LNCAP (cell line): Measurements from ENCODE around the gene PNMA6F.

Experiments used
- TF ChIP-seq, protein P1 (sequence below): fragments of 450-650 bp; IDR thresholded peaks from 2 replicates; pipeline ENCODE4 v1.5.1; 2017; ENCODE audit warnings: mild to moderate bottlenecking

PNMA6F gene

DNA sequence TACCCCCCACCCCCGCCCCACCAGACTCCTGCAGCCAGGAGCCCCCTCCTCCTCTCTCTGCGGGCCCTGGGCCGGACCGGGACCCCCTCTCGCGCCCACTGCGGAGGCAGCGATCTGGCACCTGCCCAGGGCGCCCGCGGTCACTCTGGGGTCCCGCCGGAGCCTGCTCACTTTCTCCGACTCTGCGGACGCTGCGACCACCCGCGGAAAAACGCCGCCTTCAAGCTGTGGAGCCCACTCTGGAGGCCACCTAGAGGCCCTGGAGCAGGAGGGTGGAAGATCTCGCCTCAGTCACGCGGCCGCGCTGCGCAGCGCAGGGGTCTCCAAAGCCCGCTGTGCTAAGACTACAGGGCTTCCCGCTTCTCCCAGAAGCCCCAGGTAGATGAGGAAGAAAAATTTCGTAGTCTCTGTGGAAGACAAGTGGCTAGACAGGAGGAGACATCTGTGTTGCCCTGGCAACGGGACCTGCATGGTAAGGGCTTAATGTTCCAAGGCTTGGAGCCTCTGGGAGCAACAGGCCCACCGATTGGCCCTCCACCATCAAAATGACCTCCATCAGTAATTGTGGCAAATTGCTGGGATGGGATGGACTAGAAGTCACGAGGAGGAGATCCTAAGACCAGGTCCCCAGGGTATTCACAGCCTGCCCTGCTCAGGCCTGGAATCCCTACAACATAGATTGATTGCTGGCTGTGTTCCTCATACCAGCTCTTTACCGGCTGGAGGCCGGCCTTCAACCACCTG, at the start of gene PNMA6F:
Gene PNMA6F (minus strand): TSS at position 387 of the 744 bp plus-strand sequence. CDS start 1,093 bp downstream, outside the sequence.
- TF ChIP-seq, protein P1, sequence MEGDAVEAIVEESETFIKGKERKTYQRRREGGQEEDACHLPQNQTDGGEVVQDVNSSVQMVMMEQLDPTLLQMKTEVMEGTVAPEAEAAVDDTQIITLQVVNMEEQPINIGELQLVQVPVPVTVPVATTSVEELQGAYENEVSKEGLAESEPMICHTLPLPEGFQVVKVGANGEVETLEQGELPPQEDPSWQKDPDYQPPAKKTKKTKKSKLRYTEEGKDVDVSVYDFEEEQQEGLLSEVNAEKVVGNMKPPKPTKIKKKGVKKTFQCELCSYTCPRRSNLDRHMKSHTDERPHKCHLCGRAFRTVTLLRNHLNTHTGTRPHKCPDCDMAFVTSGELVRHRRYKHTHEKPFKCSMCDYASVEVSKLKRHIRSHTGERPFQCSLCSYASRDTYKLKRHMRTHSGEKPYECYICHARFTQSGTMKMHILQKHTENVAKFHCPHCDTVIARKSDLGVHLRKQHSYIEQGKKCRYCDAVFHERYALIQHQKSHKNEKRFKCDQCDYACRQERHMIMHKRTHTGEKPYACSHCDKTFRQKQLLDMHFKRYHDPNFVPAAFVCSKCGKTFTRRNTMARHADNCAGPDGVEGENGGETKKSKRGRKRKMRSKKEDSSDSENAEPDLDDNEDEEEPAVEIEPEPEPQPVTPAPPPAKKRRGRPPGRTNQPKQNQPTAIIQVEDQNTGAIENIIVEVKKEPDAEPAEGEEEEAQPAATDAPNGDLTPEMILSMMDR = no peak

DNA sequence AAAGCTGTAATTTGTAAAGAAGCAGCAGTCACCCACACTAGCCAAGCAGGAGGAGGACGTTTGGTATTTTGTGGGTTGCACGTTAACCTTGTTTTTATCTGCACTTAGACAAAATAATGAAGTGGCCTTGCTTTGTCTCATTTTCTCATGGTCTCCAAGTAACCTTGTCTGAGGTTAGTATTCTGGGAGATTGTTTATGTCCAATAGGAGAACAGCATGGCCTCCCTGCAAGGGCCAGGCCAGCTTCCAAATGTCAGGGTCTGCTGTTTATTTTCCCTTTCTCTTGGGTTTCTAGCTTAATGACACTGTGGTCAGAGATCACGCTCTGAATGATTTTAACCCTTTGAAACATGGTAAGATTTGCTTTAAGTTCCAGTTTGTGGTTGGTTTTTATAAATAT, 49.7 kb upstream of the PNMA6F start:
- TF ChIP-seq, protein P1 = no peak

DNA sequence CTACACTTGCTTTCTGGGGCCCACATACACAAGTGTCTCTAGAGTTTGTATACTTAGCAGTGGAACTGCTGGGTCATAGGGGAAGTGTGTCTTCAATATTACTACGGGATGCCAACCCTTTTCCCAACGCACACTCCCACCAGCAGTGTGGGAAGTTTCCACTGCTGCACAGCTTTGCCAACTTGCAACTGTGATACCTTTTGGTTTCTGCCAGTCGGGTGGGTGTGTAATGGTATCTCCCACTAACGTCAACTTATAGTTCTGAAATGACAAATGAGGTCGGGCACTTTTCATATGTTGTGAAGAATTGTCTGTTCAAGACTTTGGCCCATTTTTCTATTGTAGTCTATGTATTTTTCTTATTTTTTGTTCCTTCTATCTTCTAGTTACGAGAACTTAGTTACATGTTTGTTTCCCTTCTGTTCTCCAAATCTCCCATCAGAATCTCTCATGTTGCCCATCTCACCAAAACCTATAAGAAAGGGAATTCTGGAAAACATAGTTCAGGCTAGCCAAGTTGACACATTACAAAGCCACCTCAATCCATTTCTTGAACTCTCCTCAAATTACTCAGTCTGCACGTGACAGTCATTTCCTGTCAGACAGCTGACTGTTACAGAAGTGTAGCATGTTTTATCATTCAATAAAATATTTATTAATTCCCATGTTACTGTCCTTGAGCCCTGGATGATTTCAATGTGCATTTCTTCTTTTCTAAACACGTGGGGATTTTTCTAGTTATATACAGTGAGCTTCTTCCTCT, 48.9 kb upstream of the PNMA6F start:
- TF ChIP-seq, protein P1 = no peak

DNA sequence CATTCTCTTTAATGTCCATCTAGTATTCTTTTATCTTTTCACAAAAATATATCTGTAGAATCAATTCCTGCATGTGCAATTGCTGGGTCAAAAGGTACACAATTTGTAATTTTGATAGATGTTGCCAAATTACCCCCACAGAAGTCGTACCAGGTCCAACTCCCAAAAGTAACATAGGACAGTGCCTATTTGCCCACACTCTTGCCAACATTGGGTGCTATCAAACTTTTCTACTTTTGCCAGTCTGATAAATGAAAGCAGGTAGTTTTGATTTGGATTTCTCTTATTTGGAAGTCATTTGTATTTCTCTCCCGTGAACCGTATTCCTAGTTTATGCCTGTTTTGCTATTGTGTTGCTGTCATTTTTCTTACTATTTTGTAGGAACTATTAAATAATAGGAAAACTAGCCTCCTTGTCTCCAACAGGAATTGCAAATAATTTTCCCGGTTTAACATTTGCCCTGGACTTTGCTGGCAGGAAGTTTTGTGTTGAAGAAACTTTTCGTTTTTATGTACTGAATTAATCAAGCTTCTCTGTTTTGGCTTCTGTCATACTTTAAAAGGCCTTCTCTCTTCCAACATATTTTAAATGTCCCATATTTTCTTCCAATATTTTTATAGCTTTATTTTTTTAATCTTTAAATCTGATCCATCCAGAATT, 45.4 kb upstream of the PNMA6F start:
- TF ChIP-seq, protein P1 = no peak

DNA sequence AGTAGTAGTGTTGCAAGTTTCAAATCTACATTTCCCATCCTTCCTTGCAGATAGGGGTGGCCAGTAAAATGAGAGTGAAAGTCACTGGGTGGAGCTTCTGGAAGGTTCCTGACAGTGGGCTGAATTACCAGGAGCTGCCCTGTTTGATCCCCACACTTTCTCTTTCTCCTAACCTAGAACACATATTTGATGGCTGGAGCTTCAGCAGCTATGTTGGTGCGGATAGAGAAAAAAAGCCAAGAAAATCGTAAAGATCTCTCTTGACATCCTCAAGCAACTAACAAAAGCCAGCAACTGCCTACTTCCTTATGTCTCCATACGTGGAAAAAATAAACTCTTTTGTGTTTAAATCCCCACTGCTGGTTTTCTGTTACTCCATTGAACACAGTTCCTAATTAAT, 44.6 kb upstream of the PNMA6F start:
- TF ChIP-seq, protein P1 = no peak

DNA sequence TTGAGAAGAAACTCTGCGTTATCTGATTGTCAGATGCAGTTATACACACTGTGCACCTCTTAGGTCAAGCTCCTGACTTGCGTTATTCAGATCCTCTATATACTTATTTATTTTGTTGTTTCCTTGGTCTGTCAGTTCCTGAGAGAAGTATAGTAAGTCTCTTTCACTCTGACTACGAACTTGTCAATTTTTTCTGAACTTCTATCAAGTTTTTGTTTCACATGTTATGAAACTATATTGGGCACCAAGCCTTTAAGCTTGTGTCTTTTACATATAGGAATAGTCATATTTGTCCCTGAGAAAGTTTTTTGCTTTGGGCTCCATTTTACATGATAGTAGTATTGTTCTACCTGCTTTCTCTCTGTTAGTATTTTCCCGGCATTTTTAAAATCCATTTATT, 44.1 kb upstream of the PNMA6F start:
- TF ChIP-seq, protein P1 = no peak

DNA sequence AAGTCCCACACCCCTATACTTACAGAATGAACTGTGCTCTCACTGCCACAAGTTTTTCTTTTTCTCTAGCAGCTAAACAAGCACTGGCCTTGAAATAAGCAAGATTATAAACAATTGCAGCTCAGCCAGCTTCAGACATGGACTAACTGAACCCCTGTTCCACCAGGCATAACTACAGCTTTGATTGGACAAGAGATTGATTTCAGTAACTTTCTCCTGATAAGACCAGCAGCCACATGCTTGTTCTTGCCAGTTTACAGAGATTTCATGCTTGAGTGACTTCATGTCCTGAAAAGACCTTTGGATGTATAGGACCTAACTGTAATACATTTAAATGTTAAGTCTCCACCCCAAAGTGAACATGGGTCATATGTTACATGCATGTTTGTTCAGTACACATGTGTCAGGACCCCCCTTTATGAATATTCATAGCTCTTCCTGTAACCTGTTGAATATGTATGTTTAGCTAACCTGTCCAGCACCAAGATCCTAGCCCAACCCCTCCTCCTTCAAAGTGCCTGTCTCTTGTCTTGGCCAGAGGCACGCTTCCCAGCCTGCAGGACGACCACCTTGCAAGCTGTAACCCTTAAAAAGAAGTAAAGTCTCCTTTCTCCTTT, 40.3 kb upstream of the PNMA6F start:
- TF ChIP-seq, protein P1 = no peak
